GM10847 (cell line): ENCODE measurements around the gene VWA8.

Experiments used
- POLR2A ChIP-seq: IDR thresholded peaks from 2 replicates; pipeline ENCODE4 v1.6.1; 2011; ENCODE audit not compliant: insufficient read length; ENCODE audit errors: extremely low read depth

Gene VWA8

DNA sequence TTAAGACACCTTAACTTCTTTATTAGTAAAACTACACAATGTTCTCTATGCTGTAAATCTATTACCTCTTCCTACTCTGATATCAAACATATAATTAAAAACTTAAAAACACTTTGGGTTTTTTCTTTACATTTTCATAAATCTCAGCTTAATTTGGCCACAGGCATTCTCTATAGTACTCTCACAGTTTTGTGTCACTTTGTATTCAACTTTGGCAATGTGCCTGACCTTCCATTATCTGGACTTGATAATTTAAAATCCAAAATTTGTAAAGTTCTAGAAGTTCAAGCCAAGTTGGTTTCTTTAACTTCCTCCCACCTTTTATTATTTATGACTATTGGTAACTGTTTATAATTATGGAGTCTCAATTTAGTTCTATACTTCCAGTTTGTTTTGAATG is 46.4 kb downstream of the VWA8 start:
- TF ChIP-seq POLR2A = no peak

DNA sequence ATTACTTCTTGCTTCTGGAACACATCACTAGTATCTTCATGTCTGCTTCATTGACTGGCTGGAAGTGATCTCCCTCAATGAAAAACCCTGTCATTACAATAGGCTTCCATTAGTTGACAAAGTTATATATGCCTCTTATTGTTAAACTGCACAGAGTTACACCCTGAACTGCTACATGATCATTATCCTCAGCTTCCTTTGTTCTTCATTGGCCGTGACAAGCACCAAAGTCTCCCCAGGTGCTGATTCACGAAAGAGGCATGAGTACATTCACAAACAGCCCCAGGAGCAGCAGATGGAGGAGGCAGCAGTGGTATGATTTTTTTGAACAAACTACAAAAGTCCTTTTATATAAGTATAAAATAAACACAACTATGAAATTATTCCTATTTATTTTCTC is 51.4 kb downstream of the VWA8 start:
- TF ChIP-seq POLR2A = no peak

DNA sequence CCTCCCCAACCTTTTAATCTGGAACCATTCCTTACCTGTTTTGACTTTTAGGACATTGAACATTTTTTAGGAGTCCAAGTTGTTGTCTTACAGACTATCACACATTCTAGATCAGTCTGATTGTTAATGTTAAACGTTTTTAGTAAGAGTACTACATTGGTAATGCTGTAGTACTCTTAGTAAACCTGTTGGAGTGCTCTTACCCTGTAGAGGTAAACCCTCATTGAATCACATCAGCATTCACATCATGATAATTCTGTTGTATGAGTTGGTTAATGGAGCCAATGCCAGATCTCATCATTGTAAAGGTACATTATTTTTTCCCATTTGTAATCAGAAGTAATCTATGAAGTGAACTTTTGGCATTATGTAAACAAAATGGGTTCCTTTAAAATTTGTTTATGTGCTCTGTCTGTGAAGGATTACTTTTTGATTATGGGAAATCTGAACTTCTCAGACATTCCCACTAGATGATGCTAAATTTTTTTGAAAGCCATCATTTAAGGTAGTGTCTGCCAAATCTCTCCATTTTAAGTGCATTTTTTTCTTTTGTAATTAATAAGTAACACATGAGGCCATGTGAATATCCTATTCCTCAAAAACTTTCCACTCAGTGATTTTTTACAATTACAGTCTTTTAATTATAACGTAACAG is 55.2 kb downstream of the VWA8 start:
- TF ChIP-seq POLR2A = no peak

DNA sequence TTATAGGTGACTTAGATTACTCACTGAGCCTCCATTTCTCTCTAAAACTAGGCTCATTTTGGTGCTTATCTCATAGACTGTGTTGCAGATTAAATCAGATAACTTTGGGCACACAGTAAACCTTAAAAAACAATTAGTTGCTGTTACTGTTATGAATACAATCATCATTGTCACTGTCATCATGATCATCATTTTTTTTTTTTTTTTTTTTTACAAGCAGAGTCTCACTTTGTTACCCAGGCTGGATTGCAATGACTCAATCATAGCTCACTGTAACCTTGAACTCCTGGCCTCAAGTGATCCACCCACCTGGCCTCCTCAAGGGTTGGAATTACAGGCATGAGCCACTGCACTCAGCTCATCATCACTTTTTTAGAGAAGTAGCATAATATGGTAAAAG is 60.0 kb downstream of the VWA8 start:
- TF ChIP-seq POLR2A = no peak

DNA sequence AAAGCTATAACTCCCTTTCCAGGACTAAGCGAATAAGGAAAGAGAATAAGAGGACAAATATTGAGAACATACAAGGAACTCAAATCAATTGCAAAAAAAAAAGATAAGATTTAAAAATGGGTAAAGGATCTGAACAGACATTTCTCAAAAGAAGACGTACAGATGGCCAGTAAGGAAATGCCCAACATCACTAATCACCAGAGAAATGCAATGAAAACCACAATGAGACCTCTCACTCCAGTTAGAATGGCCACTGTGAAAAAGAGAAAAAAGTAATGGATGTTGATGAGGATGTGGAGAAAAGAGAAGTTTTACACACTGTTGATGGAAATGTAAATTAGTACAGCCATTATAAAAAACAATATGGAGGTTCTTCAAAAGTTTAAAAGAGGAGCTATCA is 63.8 kb downstream of the VWA8 start:
- TF ChIP-seq POLR2A = no peak

DNA sequence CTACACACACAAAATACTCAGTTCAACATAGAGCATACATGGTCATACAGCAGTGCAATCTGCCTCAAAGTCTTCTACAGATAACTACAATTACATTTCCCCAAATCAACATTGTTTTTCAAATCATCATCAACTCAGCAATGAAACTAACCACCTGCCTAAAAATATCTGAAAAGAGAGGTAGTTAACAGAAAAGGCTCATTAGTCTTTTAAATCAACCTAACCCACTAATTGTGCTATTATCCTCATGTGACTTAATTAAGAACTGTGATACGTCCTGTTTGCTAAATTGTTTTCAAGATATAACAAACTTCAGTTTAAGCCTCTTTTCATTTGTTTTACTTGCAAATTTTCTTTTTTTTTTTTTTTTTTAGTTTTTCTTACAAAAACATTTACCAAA is 65.4 kb downstream of the VWA8 start:
- TF ChIP-seq POLR2A = no peak

DNA sequence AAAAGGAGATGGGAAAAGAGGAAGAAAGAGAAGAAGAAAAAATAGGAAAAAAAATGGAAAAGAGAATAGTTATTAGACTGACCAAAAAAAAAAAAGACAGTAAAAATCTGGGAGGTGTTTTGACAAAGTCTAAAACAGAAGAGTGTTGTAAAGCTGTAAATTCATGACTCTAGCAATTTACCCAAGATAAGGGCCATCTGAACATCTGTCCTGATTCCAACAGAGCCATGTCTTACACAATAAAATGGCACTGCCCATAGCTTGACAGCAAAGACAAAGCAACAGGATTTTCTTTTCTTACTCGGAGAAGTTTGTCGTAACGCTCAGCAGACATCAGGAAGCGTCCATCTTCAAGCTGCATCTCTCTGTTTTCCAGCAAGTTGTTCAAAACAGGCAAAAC is 69.8 kb downstream of the VWA8 start:
- no peak for TF ChIP-seq POLR2A

DNA sequence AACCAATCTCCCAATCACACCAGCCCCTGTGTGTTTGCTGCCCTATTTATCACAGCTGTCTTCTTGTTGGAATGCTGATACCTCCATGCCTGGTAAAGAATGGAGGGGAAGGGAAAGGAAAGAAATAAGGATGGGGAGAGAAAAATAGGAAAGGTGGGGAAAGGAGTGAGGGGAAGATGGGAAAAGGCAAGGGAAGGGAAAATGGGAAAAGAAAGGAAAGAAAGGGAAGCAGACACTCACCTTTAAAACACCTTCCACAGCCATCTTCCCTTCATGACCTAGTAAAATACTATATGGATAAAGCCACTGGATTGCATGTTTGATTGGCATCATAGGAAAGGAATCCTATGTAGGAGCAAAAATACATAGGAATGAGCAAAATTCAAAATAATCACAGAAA is 77.8 kb downstream of the VWA8 start:
- no peak for TF ChIP-seq POLR2A

DNA sequence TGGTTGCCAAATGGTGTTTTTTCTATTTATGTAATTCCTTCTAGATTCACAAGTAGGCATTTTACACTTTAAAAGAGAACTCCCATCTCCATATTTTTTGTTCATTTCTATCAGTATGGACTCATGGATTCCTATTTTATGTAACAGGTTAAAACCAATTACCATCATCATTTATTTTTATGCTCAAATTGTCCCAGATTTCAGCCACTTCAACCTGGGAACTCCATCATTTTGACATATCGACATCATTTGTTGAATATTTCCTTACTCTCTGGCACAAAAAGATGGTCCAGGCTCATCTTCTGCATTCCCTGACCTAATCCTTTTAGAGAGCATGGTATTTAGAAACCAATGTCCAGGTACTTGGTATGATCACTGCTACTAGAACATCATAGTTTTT is 79.9 kb downstream of the VWA8 start:
- TF ChIP-seq POLR2A = no peak

DNA sequence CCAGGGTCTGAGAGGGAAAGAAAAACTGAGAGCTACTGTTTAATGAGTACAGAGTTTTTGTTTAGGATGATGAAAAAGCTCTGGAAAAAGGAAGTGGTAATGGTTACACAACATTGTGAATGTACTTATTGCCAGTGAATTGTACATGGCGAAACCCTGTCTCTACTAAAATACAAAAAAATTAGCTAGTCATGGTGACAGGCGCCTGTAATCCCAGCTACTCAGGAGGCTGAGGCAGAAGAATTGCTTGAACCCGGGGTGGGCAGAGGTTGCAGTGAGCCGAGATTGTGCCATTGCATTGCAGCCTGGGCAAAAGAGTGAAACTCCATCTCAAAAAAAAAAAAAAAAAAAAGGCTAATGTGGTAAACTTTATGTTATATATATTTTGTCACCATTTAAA is 96.3 kb downstream of the VWA8 start:
- TF ChIP-seq POLR2A = no peak

DNA sequence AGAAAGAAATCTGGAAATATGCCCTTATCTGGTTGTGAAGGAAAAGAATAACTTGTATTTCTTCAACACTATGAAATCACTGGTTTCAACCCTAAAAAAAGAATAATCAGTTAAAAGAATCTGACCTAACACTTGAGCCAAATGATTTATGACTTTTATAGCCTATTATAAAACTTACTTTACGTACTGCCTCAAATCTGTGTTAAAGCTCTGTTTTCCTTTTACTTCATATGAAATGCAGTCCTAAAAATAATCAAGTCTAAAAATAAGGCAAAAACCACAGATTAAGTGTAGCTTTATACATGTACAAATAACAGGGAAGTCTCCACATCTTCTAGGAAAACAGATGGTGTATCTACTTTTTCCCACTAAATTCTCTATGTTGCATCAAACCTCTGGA is 101.3 kb downstream of the VWA8 start:
- TF ChIP-seq POLR2A = no peak

DNA sequence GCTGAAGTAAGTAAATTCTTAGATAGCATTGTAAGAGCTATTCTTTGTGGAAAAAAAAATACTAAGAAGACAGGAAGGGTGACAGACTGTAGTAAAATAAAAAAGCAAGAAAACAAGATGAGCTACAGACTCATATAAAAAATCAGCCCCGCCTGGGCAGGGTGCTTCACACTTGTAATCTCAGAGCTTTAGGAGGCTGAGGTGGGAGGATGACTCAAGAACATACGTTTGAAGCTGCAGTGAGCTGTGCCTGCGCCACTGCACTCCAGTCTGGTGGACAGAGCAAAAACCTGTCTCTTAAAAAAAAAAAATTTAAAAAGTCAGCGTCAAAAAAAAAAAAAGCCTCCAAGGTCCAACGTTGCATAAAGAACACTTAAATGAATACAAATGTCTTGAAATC is 102.1 kb downstream of the VWA8 start:
- TF ChIP-seq POLR2A = no peak

DNA sequence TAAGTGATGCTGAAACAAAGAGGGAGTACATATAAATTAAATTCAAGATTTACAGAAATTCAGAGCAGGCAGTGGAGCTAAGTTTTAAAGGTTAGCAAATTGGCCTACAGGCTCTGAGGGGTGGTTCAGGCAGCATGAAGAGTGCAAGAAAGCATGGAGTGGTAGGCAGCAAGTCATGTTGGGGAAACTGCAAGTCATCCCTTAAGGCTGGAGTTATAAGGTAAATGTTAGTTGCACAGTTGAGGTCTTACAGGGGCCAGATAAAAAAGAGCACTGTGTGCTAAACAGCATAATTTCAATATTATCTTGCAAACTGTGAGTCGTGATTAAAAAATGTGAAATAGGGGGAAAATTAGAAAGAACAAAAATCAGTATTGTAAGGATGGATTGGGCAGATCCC is 106.2 kb downstream of the VWA8 start:
- no peak for TF ChIP-seq POLR2A

DNA sequence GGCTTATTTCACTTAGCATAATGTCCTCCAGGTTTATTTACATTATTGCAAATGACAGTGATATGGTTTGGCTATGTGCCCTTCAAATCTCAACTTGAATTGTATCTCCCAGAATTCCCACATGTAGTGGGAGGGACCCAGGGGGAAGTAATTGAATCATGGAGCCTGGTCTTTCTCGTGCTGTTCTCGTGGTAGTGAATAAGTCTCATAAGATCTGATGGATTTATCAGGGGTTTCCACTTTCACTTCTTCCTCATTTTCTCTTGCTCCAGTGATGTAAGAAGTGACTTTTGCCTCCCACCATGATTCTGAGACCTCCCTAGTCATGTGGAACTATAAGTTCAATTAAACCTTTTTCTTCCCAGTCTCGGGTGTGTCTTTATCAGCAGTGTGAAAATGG is 109.6 kb downstream of the VWA8 start:
- no peak for TF ChIP-seq POLR2A

DNA sequence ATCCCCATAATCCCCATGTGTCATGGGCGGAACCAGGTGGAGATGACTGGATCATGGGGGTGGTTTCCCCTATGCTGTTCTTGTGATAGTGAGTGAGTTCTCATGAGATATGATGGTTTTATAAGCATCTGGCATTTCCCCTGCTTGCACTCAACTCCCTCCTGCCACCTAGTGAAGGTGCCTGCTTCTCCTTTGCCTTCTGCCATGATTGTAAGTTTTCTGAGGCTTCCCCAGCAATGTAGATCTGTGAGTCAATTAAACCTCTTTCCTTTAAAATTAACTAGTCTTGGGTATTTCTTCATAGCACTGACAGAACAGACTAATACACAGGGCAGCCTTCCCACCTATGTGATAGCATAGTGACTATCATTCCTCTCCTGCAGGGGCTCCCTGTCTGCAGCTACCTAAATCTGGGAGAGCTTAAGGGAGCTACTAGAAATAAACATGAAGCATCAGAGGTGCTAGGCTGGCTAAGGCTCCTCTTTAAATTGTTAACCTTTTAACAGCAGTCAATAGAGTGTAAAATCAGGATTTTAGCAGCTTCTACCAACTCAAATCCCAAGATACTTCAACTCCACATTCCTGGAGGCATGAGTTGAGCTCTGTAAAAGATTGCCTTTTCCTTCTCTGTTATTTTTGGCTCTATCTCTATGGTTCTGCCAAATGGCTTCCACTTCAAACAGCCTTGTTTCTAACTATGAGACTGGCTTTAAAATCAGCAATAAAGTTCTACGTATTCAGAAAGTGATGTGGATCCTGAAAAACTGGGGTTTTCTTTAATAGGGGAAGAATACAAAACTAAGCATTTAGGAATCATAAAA is 112.3 kb downstream of the VWA8 start:
- no peak for TF ChIP-seq POLR2A

DNA sequence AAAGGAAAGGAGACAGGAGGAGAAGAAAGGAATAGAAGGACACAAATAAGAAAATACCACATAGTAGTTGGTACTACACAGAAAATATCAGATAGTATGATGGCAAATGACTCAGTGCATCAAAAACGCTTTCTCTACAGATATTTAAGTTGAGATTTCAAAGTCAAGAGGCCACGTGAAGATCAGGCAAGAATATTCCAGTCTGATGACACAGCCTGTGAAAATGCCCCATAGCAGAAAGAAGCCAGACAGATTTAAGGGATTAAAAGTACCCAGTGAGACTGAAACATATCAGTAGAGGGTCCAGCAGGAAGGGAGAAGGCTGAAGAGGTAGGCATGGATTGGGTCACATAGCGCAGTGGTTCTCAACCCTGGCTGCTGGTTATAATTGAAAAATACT is 113.7 kb downstream of the VWA8 start:
- TF ChIP-seq POLR2A = no peak

DNA sequence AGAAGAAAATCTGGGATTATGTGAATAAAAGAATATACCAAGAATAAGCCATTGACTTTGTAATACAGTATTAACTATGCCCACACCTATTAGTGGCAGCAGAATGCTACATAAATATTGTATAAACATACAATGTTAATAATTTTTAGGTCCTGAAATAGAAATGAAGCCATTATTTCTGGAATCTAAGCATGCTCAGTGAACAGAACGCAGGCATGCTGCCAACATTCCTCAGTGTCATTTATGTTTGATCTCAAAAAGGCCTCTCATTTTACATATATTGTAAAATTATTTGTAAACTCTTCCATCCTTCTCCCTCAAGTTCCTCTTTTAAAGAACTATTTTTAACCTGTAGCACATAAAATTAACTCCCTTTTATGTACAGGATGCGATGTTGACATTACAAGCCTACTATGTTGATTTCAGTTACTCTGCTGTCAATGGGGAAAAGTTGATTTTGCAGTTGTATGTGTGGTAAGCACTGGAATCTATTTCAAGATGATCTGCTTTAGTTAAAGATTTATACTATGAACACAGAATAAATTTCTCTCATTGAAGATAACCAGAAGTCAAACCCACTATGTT is 118.8 kb downstream of the VWA8 start:
- no peak for TF ChIP-seq POLR2A

DNA sequence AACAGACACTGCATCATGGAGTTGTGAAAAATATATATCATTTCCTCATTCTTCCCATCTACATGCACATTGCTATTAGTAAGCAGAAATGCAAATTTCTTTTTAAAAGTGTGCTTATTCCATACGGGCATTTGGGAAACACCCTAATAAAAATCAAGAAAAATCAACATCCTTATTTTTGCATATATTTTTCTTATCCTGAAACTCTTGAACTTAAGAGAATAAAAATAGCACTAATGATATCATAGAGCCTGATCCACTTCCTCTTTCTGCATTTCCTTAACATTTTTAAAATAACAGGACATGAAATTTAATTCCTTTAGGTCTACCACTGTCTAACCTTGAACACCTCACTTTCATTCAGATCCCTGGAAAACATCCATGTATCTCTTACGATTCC is 123.3 kb downstream of the VWA8 start:
- TF ChIP-seq POLR2A = no peak
